PFSK-1 (cell line): ENCODE measurements around the gene FOXO3.

ENCODE experiments used
- FOXP2 ChIP-seq: optimal IDR thresholded peaks from 2 replicates; pipeline ENCODE3; 2011; ENCODE audit warnings: borderline replicate concordance, control low read depth, inconsistent platforms; ENCODE audit not compliant: insufficient read depth; ENCODE audit errors: extremely low read length, extremely low read depth
- POLR2AphosphoS5 ChIP-seq: IDR thresholded peaks from 2 replicates; pipeline ENCODE4 v1.6.1; 2012; ENCODE audit warnings: low read depth, mild to moderate bottlenecking, control low read depth, low read length, moderate library complexity
- SIN3A ChIP-seq: IDR thresholded peaks from 2 replicates; pipeline ENCODE4 v1.6.1; 2012; ENCODE audit warnings: mild to moderate bottlenecking, low read length, moderate library complexity, borderline replicate concordance; ENCODE audit not compliant: insufficient read depth
- TAF1 ChIP-seq: IDR thresholded peaks from 2 replicates; pipeline ENCODE4 v1.6.1; 2012; ENCODE audit warnings: low read length, control low read depth, borderline replicate concordance; ENCODE audit not compliant: insufficient read depth
- TF ChIP-seq, protein P1 (sequence below), 2 experiments: IDR thresholded peaks; 2 replicates each; pipeline versions ENCODE4 v1.6.1 to v1.8.0; 2011 to 2012; ENCODE audit warnings: low read depth in 2 of 2, low read length in 2 of 2, control low read depth in 1 of 2, inconsistent platforms in 1 of 2, mild to moderate bottlenecking in 1 of 2, moderate library complexity in 1 of 2; ENCODE audit not compliant: insufficient read depth in 1 of 2

Gene FOXO3

GRCh38 chr6:108644252-108644651 is 83.5 kb downstream of the FOXO3 start:
- no peak for TF ChIP-seq FOXP2
- no peak for TF ChIP-seq POLR2AphosphoS5
- TF ChIP-seq, protein P1, sequence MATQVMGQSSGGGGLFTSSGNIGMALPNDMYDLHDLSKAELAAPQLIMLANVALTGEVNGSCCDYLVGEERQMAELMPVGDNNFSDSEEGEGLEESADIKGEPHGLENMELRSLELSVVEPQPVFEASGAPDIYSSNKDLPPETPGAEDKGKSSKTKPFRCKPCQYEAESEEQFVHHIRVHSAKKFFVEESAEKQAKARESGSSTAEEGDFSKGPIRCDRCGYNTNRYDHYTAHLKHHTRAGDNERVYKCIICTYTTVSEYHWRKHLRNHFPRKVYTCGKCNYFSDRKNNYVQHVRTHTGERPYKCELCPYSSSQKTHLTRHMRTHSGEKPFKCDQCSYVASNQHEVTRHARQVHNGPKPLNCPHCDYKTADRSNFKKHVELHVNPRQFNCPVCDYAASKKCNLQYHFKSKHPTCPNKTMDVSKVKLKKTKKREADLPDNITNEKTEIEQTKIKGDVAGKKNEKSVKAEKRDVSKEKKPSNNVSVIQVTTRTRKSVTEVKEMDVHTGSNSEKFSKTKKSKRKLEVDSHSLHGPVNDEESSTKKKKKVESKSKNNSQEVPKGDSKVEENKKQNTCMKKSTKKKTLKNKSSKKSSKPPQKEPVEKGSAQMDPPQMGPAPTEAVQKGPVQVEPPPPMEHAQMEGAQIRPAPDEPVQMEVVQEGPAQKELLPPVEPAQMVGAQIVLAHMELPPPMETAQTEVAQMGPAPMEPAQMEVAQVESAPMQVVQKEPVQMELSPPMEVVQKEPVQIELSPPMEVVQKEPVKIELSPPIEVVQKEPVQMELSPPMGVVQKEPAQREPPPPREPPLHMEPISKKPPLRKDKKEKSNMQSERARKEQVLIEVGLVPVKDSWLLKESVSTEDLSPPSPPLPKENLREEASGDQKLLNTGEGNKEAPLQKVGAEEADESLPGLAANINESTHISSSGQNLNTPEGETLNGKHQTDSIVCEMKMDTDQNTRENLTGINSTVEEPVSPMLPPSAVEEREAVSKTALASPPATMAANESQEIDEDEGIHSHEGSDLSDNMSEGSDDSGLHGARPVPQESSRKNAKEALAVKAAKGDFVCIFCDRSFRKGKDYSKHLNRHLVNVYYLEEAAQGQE (IDR thresholded peaks at IDR 0.05; ENCODE audit: insufficient read depth in 1 of 2, low read depth in 2 of 2, low read length in 2 of 2), result no peak
- no peak for TF ChIP-seq TAF1
- no peak for TF ChIP-seq SIN3A

- TF ChIP-seq SIN3A (no peak), FOXP2 (no peak), TAF1 (no peak), POLR2AphosphoS5 (no peak)
- TF ChIP-seq, protein P1 (IDR thresholded peaks at IDR 0.05; ENCODE audit: insufficient read depth in 1 of 2, low read depth in 2 of 2, low read length in 2 of 2), result no peak
These were observed 87.5 kb downstream of the FOXO3 start for GRCh38 chr6:108648191-108648590.

DNA sequence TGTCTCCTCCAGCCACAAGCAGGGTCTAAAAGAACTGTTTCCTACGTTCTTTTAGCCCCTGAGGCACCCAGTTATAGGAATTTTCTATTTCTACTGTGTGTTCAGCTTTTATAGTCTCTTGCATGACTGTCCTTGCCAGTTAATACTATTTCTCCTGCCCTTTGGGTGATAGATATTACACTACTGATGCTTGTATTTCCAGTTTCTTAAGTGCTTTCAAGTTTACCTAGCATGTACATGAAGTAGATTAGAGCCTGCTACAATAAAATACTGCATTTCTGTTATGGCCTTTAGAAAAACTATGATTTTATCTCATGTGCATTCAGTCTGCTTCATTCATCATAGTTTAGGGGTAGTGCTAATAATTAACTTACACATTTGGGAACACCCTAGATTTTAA is 89.6 kb downstream of the FOXO3 start:
- TF ChIP-seq FOXP2 (no peak), TAF1 (no peak), SIN3A (no peak), POLR2AphosphoS5 (no peak)
- TF ChIP-seq, protein P1 (IDR thresholded peaks at IDR 0.05; ENCODE audit: insufficient read depth in 1 of 2, low read depth in 2 of 2, low read length in 2 of 2), result no peak

DNA sequence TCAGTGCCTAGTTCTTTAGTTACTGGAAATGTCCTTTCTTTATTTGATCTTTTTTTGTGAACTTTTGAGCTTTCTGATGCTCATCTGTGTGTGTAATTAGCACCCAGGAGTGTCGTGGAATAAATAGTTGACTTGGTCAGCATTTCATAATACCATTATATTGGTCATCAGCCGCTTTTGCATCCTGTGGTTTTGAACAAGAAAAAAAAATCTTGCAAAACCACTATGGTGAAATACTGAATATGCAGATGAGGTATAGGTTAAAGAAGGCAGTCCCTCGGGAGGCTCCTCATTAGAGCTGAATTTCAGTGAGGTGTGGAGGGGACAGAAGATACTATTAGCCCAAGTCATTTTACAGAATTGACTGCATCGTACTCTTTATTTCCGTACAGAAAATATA is 90.1 kb downstream of the FOXO3 start:
- TF ChIP-seq FOXP2 (no peak), SIN3A (no peak), TAF1 (no peak)
- TF ChIP-seq, protein P1 (IDR thresholded peaks at IDR 0.05; ENCODE audit: insufficient read depth in 1 of 2, low read depth in 2 of 2, low read length in 2 of 2), result no peak

- TF ChIP-seq FOXP2 (no peak), TAF1 (no peak)
These were observed 90.9 kb downstream of the FOXO3 start for GRCh38 chr6:108651340-108652227.
